Panc1 (cell line): ENCODE measurements around the gene CATSPERZ. TPM values are rescaled to one million over a fixed set of nuclear protein-coding genes. Genes with fewer than 3 reads are reported as not detected.

Experiments
- ATAC-seq: fragments of 200-7000 bp; cut with Tn5 transposase; 2 replicates; pipeline ENCODE4 v1.9.1; 2020; ENCODE audit warnings: mild to moderate bottlenecking, moderate library complexity
- BruUV-seq: library from RNA; stranded (reverse); fragments of 400-500 nt; replicated peaks from 2 replicates; lab custom pipeline; 2021; lab: Mats Ljungman, UMichigan
- CTCF ChIA-PET: fragments of 300-600 bp; sonication (Branson Sonifier 250); formaldehyde crosslinking; loops from one replicate; lab custom pipeline; 2022; ENCODE audit warnings: antibody characterized with exemption; lab: Charles Lee
- POLR2A ChIA-PET: fragments of 300-600 bp; sonication (Branson Sonifier 250); formaldehyde crosslinking; loops from one replicate; lab custom pipeline; 2022; ENCODE audit warnings: antibody characterized with exemption; lab: Charles Lee
- DNase-seq: peaks from one replicate; pipeline ENCODE4 v3.0.0-alpha.2; 2010; ENCODE audit warnings: low read depth, low spot score
- H3K27ac ChIP-seq: 2 replicates; pipeline ENCODE4 v1.5.1; 2011; ENCODE audit warnings: mild to moderate bottlenecking, low read length, inconsistent platforms
- H3K27me3 ChIP-seq: fragments of 200-500 bp; sonication (Bioruptor generic); 2 replicates; pipeline ENCODE4 v1.6.0; 2014; ENCODE audit warnings: low read length, inconsistent platforms; ENCODE audit not compliant: control insufficient read depth, insufficient read depth
- H3K36me3 ChIP-seq: fragments of 200-500 bp; sonication (Bioruptor generic); 2 replicates; pipeline ENCODE4 v1.5.1; 2014; ENCODE audit warnings: inconsistent platforms, mild to moderate bottlenecking, low read length, moderate library complexity; ENCODE audit not compliant: control insufficient read depth, insufficient read depth
- H3K4me1 ChIP-seq: 2 replicates; pipeline ENCODE4 v1.5.1; 2011; ENCODE audit warnings: inconsistent platforms, mild to moderate bottlenecking, low read length, moderate library complexity; ENCODE audit not compliant: control insufficient read depth, insufficient read depth
- H3K4me3 ChIP-seq, 2 experiments: 2 replicates each; pipeline ENCODE4 v1.5.1; 2011 to 2012; ENCODE audit warnings: low read depth in 2 of 2, low read length in 2 of 2, mild to moderate bottlenecking in 2 of 2, inconsistent platforms in 1 of 2, moderate library complexity in 1 of 2
- H3K9me3 ChIP-seq: fragments of 200-500 bp; sonication (Bioruptor generic); 2 replicates; pipeline ENCODE4 v1.5.1; 2014; ENCODE audit warnings: low read depth, mild to moderate bottlenecking, inconsistent platforms, low read length, moderate library complexity; ENCODE audit not compliant: control insufficient read depth, insufficient read depth
- POLR2AphosphoS5 ChIP-seq: IDR thresholded peaks from 2 replicates; pipeline ENCODE4 v1.6.1; 2012; ENCODE audit warnings: mild to moderate bottlenecking, low read depth, low read length, moderate library complexity
- REST ChIP-seq, 2 experiments: IDR thresholded peaks; 2 replicates each; pipeline ENCODE4 v1.6.1; 2011 to 2012; ENCODE audit warnings: low read depth in 2 of 2, control low read depth in 1 of 2, low read length in 1 of 2, mild to moderate bottlenecking in 1 of 2, moderate library complexity in 1 of 2; ENCODE audit not compliant: insufficient read depth in 1 of 2
- SIN3A ChIP-seq: IDR thresholded peaks from 2 replicates; pipeline ENCODE4 v1.6.1; 2012; ENCODE audit warnings: low read depth, mild to moderate bottlenecking, low read length, moderate library complexity, borderline replicate concordance; ENCODE audit not compliant: insufficient read depth
- TCF7L2 ChIP-seq: IDR thresholded peaks from 2 replicates; pipeline ENCODE4 v1.6.1; 2011; ENCODE audit warnings: mild to moderate bottlenecking, low read depth, low read length, inconsistent platforms
- in situ Hi-C: cut with HindIII; loops from 2 replicates; pipeline ENCODE4 v1.10.0; 2016; ENCODE audit warnings: low sequenced_read_pairs, low pct_unique_long_range_greater_than_20kb
- intact Hi-C: fragments of 100-400 bp; cut with micrococcal nuclease; formaldehyde crosslinking; loops from one replicate; pipeline ENCODE4 v1.10.0; 2022; ENCODE audit not compliant: unreplicated experiment
- total RNA-seq: library from RNA; stranded (reverse); gene quantifications from one replicate; pipeline ENCODE4 v1.2.1, GENCODE V29; 2021; ENCODE audit not compliant: unreplicated experiment
- TF ChIP-seq, protein P1 (sequence below): fragments of 450-650 bp; IDR thresholded peaks from 2 replicates; pipeline ENCODE4 v1.5.1; 2017; ENCODE audit warnings: mild to moderate bottlenecking

CATSPERZ gene
- total RNA-seq, 1 experiment from 2014 or later, result 0.64 TPM

DNA sequence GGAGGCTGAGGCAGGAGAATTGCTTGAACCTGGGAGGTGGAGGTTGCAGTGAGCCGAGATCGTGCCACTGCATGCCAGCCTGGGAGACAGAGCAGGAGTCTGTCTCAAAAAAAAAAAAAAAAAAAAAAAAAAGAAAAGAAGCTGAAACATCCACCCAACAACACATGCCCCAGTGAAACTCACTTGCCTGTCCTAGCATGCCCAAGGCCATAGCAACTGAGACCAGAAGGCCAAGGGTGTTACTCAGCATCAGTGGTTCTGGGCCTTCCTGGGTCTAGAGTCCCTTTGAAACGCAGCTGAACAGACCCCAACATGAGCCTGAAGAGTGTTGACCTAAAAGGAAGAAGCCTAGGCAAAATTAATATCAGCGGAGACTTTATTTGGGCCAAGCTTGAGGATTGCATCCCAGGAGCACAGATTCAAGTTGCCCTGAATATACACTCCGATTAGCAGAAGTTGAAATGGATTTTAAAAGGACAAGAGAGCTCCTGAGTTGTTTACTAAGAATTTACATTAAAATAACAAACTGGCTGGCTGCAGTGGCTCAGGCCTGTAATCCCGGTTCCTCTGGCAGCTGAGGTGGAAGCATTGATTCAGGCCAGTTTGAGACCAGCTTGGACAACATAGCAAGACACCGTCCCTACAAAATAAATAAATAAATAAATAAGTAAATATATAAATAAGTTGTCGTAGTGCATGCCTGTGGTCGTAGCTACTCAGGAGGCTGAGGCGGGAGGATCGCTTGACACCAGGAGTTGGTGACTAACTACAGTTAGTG is 24.7 kb downstream of the CATSPERZ start:
- in situ Hi-C loops (no loop called here), intact Hi-C loops (no loop called here)
- ATAC-seq (no peak), DNase-seq (no peak)
- BruUV-seq, result no TSS peak
- Histone ChIP-seq H3K27me3 (no peaks in the 10 kb centered on the region), H3K4me3 (no peak overlapping the region), H3K9me3 (no peaks in the 10 kb centered on the region), H3K27ac (no peak overlapping the region), H3K36me3 (no peaks in the 10 kb centered on the region), H3K4me1 (peaks cover 32% of the 10 kb centered on the region)
- ChIA-PET POLR2A (no interaction called here), CTCF (interaction anchor here (0.7 to 1.0 kb wide), 3 partner anchors 24 to 32 kb away, joined by 3 to 7 read pairs (median 4); no protein-coding TSS in a partner anchor)
- TF ChIP-seq SIN3A (no peak), TCF7L2 (no peak), REST (IDR thresholded peaks at IDR 0.05; ENCODE audit: insufficient read depth in 1 of 2, low read depth in 2 of 2, low read length in 1 of 2) (no peak), POLR2AphosphoS5 (no peak)
- TF ChIP-seq, protein P1, sequence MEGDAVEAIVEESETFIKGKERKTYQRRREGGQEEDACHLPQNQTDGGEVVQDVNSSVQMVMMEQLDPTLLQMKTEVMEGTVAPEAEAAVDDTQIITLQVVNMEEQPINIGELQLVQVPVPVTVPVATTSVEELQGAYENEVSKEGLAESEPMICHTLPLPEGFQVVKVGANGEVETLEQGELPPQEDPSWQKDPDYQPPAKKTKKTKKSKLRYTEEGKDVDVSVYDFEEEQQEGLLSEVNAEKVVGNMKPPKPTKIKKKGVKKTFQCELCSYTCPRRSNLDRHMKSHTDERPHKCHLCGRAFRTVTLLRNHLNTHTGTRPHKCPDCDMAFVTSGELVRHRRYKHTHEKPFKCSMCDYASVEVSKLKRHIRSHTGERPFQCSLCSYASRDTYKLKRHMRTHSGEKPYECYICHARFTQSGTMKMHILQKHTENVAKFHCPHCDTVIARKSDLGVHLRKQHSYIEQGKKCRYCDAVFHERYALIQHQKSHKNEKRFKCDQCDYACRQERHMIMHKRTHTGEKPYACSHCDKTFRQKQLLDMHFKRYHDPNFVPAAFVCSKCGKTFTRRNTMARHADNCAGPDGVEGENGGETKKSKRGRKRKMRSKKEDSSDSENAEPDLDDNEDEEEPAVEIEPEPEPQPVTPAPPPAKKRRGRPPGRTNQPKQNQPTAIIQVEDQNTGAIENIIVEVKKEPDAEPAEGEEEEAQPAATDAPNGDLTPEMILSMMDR, result no peak

- no peak overlapping the region for H3K27ac ChIP-seq
- ChIA-PET POLR2A (no interaction called here), CTCF (no interaction called here)
- no peak for ATAC-seq
- no peaks in the 10 kb centered on the region for H3K27me3 ChIP-seq
- BruUV-seq, result no TSS peak
- TF ChIP-seq POLR2AphosphoS5, result no peak
- TF ChIP-seq TCF7L2, result no peak
- TF ChIP-seq, protein P1, result no peak
- no peak for TF ChIP-seq SIN3A
- no peak for TF ChIP-seq REST (IDR thresholded peaks at IDR 0.05; ENCODE audit: insufficient read depth in 1 of 2, low read depth in 2 of 2, low read length in 1 of 2)
- no peak overlapping the region for H3K4me3 ChIP-seq
- no peak for DNase-seq
- intact Hi-C loops (no loop called here), in situ Hi-C loops (no loop called here)
- H3K9me3 ChIP-seq, result no peaks in the 10 kb centered on the region
- H3K4me1 ChIP-seq, result peaks cover 22% of the 10 kb centered on the region
- H3K36me3 ChIP-seq, result no peaks in the 10 kb centered on the region
These were observed 27.2 kb downstream of the CATSPERZ start for GRCh38 chr11:64327375-64327774.
